Stimulated activated effector memory CD8-positive, alpha-beta T cell treated with anti-CD3 and anti-CD28 coated beads, Interleukin-12 subunit alpha, Interleukin-12 subunit beta, amount 100 ng/mL, for 72 hours (primary cell): Measurements from ENCODE around the gene BCL11B.

ENCODE experiments used
- ATAC-seq: fragments of 150-1000 bp; cut with Tn5 transposase; 2 replicates; pipeline ENCODE4 v1.10.0; 2021
- DNase-seq, 2 donors: peaks; one replicate each; pipeline ENCODE4 v3.0.0; 2021 to 2022; ENCODE audit warnings: low spot score in 2 of 2
- H3K27ac Mint-ChIP-seq: one replicate; pipeline ENCODE4 v1.8.0; 2022; ENCODE audit warnings: mild to moderate bottlenecking, mixed read lengths
- H3K36me3 Mint-ChIP-seq: one replicate; pipeline ENCODE4 v1.8.0; 2022; ENCODE audit warnings: mild to moderate bottlenecking, mixed read lengths
- H3K4me1 Mint-ChIP-seq: one replicate; pipeline ENCODE4 v1.8.0; 2022; ENCODE audit warnings: mixed read lengths
- H3K4me3 Mint-ChIP-seq: one replicate; pipeline ENCODE4 v1.8.0; 2022; ENCODE audit warnings: mild to moderate bottlenecking, mixed read lengths
- H3K9me3 Mint-ChIP-seq: one replicate; pipeline ENCODE4 v1.8.0; 2022; ENCODE audit warnings: mixed read lengths

Gene BCL11B

GRCh38 chr14:99255621-99256482 is 16.1 kb downstream of the BCL11B start:
- peaks cover 92% of the 10 kb centered on the region for H3K4me1 Mint-ChIP-seq
- peaks cover 95% of the 10 kb centered on the region for H3K36me3 Mint-ChIP-seq
- H3K9me3 Mint-ChIP-seq = no peaks in the 10 kb centered on the region
- ATAC-seq = no peak
- peak overlapping the region; percentile 89 for H3K4me3 Mint-ChIP-seq
- no peak for DNase-seq
- peak overlapping the region; percentile 99 for H3K27ac Mint-ChIP-seq

- ATAC-seq (no peak), DNase-seq (no peak)
- H3K36me3 Mint-ChIP-seq = peaks cover 95% of the 10 kb centered on the region
- peak overlapping the region; percentile 95 for H3K27ac Mint-ChIP-seq
- H3K4me1 Mint-ChIP-seq = peaks cover 90% of the 10 kb centered on the region
- no peaks in the 10 kb centered on the region for H3K9me3 Mint-ChIP-seq
- peak overlapping the region; percentile 89 for H3K4me3 Mint-ChIP-seq
Measured at GRCh38 chr14:99254328-99255009, 17.5 kb downstream of the BCL11B start.

GRCh38 chr14:99253890-99254289 is 18.1 kb downstream of the BCL11B start:
- Mint-ChIP-seq H3K4me3 (peak overlapping the region; percentile 89), H3K27ac (peak overlapping the region; percentile 95), H3K4me1 (peaks cover 90% of the 10 kb centered on the region), H3K36me3 (peaks cover 99% of the 10 kb centered on the region), H3K9me3 (no peaks in the 10 kb centered on the region)
- ATAC-seq (no peak), DNase-seq (no peak)

GRCh38 chr14:99252940-99253868 is 18.8 kb downstream of the BCL11B start:
- Mint-ChIP-seq H3K4me1 (peaks cover 90% of the 10 kb centered on the region), H3K27ac (peak overlapping the region; percentile 95), H3K36me3 (peaks cover 100% of the 10 kb centered on the region), H3K4me3 (peak overlapping the region; percentile 89), H3K9me3 (no peaks in the 10 kb centered on the region)
- DNase-seq (no peak), ATAC-seq (peak; percentile 69)

- DNase-seq (no peak), ATAC-seq (no peak)
- Mint-ChIP-seq H3K36me3 (peaks cover 100% of the 10 kb centered on the region), H3K4me3 (peak overlapping the region; percentile 89), H3K4me1 (peaks cover 90% of the 10 kb centered on the region), H3K27ac (peak overlapping the region; percentile 95), H3K9me3 (no peaks in the 10 kb centered on the region)
Measured at GRCh38 chr14:99252443-99252939, 19.5 kb downstream of the BCL11B start.

- ATAC-seq = no peak
- Mint-ChIP-seq H3K4me3 (peak overlapping the region; percentile 89), H3K9me3 (no peaks in the 10 kb centered on the region), H3K4me1 (peaks cover 90% of the 10 kb centered on the region), H3K27ac (peak overlapping the region; percentile 95), H3K36me3 (peaks cover 99% of the 10 kb centered on the region)
- DNase-seq = no peak
Measured at GRCh38 chr14:99251721-99252120, 20.3 kb downstream of the BCL11B start.

- peak overlapping the region; percentile 95 for H3K27ac Mint-ChIP-seq
Measured at GRCh38 chr14:99250636-99251208, 21.3 kb downstream of the BCL11B start.

GRCh38 chr14:99249389-99249788 is 22.6 kb downstream of the BCL11B start:
- Mint-ChIP-seq H3K4me3 (peak overlapping the region; percentile 89), H3K9me3 (no peaks in the 10 kb centered on the region), H3K36me3 (peaks cover 92% of the 10 kb centered on the region), H3K4me1 (peaks cover 78% of the 10 kb centered on the region), H3K27ac (peak overlapping the region; percentile 95)
- ATAC-seq (peak; percentile 61), DNase-seq (no peak)

More at GRCh38 chr14:99250636-99251208, 21.3 kb downstream of the BCL11B start:
- DNase-seq (no peak), ATAC-seq (no peak)
- H3K4me1 Mint-ChIP-seq = peaks cover 84% of the 10 kb centered on the region
- peak overlapping the region; percentile 89 for H3K4me3 Mint-ChIP-seq
- H3K36me3 Mint-ChIP-seq = peaks cover 93% of the 10 kb centered on the region
- H3K9me3 Mint-ChIP-seq = no peaks in the 10 kb centered on the region

- Mint-ChIP-seq H3K36me3 (peaks cover 92% of the 10 kb centered on the region), H3K4me3 (peak overlapping the region; percentile 89), H3K4me1 (peaks cover 78% of the 10 kb centered on the region), H3K9me3 (no peaks in the 10 kb centered on the region), H3K27ac (peak overlapping the region; percentile 95)
- no peak for DNase-seq
- ATAC-seq = peak; percentile 52
Measured at GRCh38 chr14:99248761-99249171, 23.2 kb downstream of the BCL11B start.

- H3K36me3 Mint-ChIP-seq = peaks cover 92% of the 10 kb centered on the region
- H3K4me1 Mint-ChIP-seq = peaks cover 78% of the 10 kb centered on the region
- H3K9me3 Mint-ChIP-seq = no peaks in the 10 kb centered on the region
- peak overlapping the region; percentile 89 for H3K4me3 Mint-ChIP-seq
- DNase-seq (no peak), ATAC-seq (no peak)
- H3K27ac Mint-ChIP-seq = peak overlapping the region; percentile 95
Measured at GRCh38 chr14:99247772-99248171, 24.2 kb downstream of the BCL11B start.

- H3K36me3 Mint-ChIP-seq = peaks cover 92% of the 10 kb centered on the region
- DNase-seq = no peak
- H3K4me3 Mint-ChIP-seq = peak overlapping the region; percentile 89
- peaks cover 78% of the 10 kb centered on the region for H3K4me1 Mint-ChIP-seq
- ATAC-seq = no peak
- H3K27ac Mint-ChIP-seq = peak overlapping the region; percentile 95
- no peaks in the 10 kb centered on the region for H3K9me3 Mint-ChIP-seq
Measured at GRCh38 chr14:99247101-99247729, 24.8 kb downstream of the BCL11B start.

- Mint-ChIP-seq H3K27ac (peak overlapping the region; percentile 95), H3K36me3 (peaks cover 92% of the 10 kb centered on the region), H3K9me3 (no peaks in the 10 kb centered on the region), H3K4me1 (peaks cover 81% of the 10 kb centered on the region), H3K4me3 (peak overlapping the region; percentile 89)
- DNase-seq = no peak
- peak; percentile 41 for ATAC-seq
Measured at GRCh38 chr14:99246536-99247097, 25.4 kb downstream of the BCL11B start.

- Mint-ChIP-seq H3K4me1 (peaks cover 81% of the 10 kb centered on the region), H3K9me3 (no peaks in the 10 kb centered on the region), H3K27ac (peak overlapping the region; percentile 95), H3K36me3 (peaks cover 92% of the 10 kb centered on the region), H3K4me3 (peak overlapping the region; percentile 89)
- ATAC-seq (no peak), DNase-seq (no peak)
Measured at GRCh38 chr14:99245564-99246511, 26.2 kb downstream of the BCL11B start.
